ENCODE measurements around the gene MRI1. TPM values are rescaled to one million over a fixed set of nuclear protein-coding genes. Genes with fewer than 3 reads are reported as not detected.

MRI1 gene
- total and polyA plus RNA-seq, 2 donors from 2014 or later, result 18.8 to 46.5 TPM

GRCh38 chr19:13794398-13794756 lies 30.1 kb downstream of the MRI1 start:
- TF ChIP-seq CTCF (IDR thresholded peaks at IDR 0.05; ENCODE audit: borderline replicate concordance, extremely low read depth, insufficient read depth), result no peak
- Histone ChIP-seq H3K27me3 (ENCODE audit: control insufficient read depth, insufficient read depth, low read length) (no peaks in the 10 kb centered on the region), H3K36me3 (ENCODE audit: control insufficient read depth in 2 of 3, insufficient read depth in 3 of 3, low read length in 3 of 3) (no peaks in the 10 kb centered on the region), H3K4me3 (ENCODE audit: low read length in 3 of 3) (peak overlapping the region; percentile 60 to 93 (median 77)), H3K27ac (ENCODE audit: low read depth in 2 of 2, low read length in 2 of 2) (peak overlapping the region; percentile 65 to 94), H3K4me1 (ENCODE audit: control insufficient read depth in 2 of 3, insufficient read depth in 2 of 3, low read depth in 1 of 3, low read length in 3 of 3) (peaks cover 0 to 16% (median 13%) of the 10 kb centered on the region in 3 donors), H3K9me3 (ENCODE audit: control insufficient read depth in 2 of 3, insufficient read depth in 1 of 3, low read length in 3 of 3) (no peaks in the 10 kb centered on the region), H3K9ac (ENCODE audit: low read length in 3 of 3) (peak overlapping the region; percentile 35 to 85 (median 78))
- DNase-seq (peak in 4 of 5 donors; percentile 48 to 93 (median 68)), FAIRE-seq (no peak)
- intact Hi-C loops (cut with DNase I), result no loop called here

GRCh38 chr19:13794757-13795589 lies 30.7 kb downstream of the MRI1 start, which contains the start of gene ZSWIM4:
ZSWIM4 (plus strand) TSS chr19:13795443; CDS start chr19:13795649, 206 bp downstream.
- H3K27me3 ChIP-seq (ENCODE audit: control insufficient read depth, insufficient read depth, low read length), result no peaks in the 10 kb centered on the region
- DNase-seq (peak; percentile 99 to 100 (median 100)), FAIRE-seq (peak; percentile 67)
- H3K36me3 ChIP-seq (ENCODE audit: control insufficient read depth in 2 of 3, insufficient read depth in 3 of 3, low read length in 3 of 3), result no peaks in the 10 kb centered on the region
- H3K9me3 ChIP-seq (ENCODE audit: control insufficient read depth in 2 of 3, insufficient read depth in 1 of 3, low read length in 3 of 3), result no peaks in the 10 kb centered on the region
- intact Hi-C loops (cut with DNase I), result no loop called here
- peak within 1 kb of the TSS; percentile 51 to 85 (median 78) for H3K9ac ChIP-seq (ENCODE audit: low read length in 3 of 3)
- H3K27ac ChIP-seq (ENCODE audit: low read depth in 2 of 2, low read length in 2 of 2), result peak within 1 kb of the TSS; percentile 67 to 94
- no peak for TF ChIP-seq CTCF (IDR thresholded peaks at IDR 0.05; ENCODE audit: borderline replicate concordance, extremely low read depth, insufficient read depth)
- H3K4me1 ChIP-seq (ENCODE audit: control insufficient read depth in 2 of 3, insufficient read depth in 2 of 3, low read depth in 1 of 3, low read length in 3 of 3), result peaks cover 0 to 16% (median 13%) of the 10 kb centered on the region in 3 donors
- peak within 1 kb of the TSS; percentile 65 to 93 (median 77) for H3K4me3 ChIP-seq (ENCODE audit: low read length in 3 of 3)

DNA sequence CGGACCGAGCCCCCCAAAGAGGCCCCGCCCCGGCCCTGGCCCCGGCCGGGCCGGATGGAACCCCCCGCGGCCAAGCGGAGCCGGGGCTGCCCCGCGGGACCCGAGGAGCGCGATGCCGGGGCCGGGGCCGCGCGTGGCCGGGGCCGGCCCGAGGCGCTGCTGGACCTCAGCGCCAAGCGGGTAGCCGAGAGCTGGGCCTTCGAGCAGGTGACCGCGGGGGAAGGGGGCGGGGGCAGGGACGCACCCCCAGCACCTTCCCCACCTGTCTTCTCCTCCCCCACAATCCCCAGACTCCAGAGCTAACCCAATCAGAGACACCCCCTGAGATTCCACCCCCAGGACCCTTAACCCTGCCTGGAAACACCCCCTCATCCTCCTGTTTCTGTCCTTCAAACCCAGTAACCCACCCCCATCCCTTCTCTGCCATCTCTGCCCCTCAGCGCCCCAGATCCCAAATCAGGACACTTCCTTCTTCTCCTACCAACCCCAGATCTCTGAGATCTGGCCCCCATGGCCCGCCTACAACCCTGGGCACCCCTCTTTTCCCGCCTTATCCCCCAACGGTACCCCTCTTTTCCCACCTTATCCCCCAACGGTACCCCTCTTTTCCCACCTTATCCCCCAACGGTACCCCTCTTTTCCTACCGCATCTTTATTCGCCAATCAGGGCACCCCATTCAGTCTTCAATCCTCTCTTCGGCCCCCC lies 31.4 kb downstream of the MRI1 start:
- intact Hi-C loops (cut with DNase I), result no loop called here
- Histone ChIP-seq H3K27ac (ENCODE audit: low read depth in 2 of 2, low read length in 2 of 2) (peak overlapping the region; percentile 51 to 59), H3K4me1 (ENCODE audit: control insufficient read depth in 2 of 3, insufficient read depth in 2 of 3, low read depth in 1 of 3, low read length in 3 of 3) (peaks cover 0 to 16% (median 13%) of the 10 kb centered on the region in 3 donors), H3K9ac (ENCODE audit: low read length in 3 of 3) (peak overlapping the region; percentile 51 to 82 (median 78)), H3K27me3 (ENCODE audit: control insufficient read depth, insufficient read depth, low read length) (no peaks in the 10 kb centered on the region), H3K9me3 (ENCODE audit: control insufficient read depth in 2 of 3, insufficient read depth in 1 of 3, low read length in 3 of 3) (no peaks in the 10 kb centered on the region), H3K4me3 (ENCODE audit: low read length in 3 of 3) (peak overlapping the region; percentile 65 to 71 (median 65)), H3K36me3 (ENCODE audit: control insufficient read depth in 2 of 3, insufficient read depth in 3 of 3, low read length in 3 of 3) (no peaks in the 10 kb centered on the region)
- FAIRE-seq (no peak), DNase-seq (peak in 4 of 5 donors; percentile 45 to 78 (median 58))
- no peak for TF ChIP-seq CTCF (IDR thresholded peaks at IDR 0.05; ENCODE audit: borderline replicate concordance, extremely low read depth, insufficient read depth)
